Smooth muscle cell (in vitro differentiated cells): ENCODE results near the gene CD84. TPM values are rescaled to one million over a fixed set of nuclear protein-coding genes. Genes with fewer than 3 reads are reported as not detected.

Source experiments
- DNase-seq: peaks from one replicate; lab custom pipeline; 2025; ENCODE audit not compliant: unreplicated experiment; lab: John Stamatoyannopoulos, UW
- H2AFZ ChIP-seq: fragments of 200-600 bp; sonication (generic); 2 replicates; pipeline ENCODE4 v1.6.0; 2016; ENCODE audit warnings: antibody characterized with exemption, low read depth, mild to moderate bottlenecking
- H3F3A ChIP-seq: fragments of 200-600 bp; sonication (generic); 2 replicates; pipeline ENCODE4 v1.6.0; 2017; ENCODE audit warnings: antibody characterized with exemption, low read depth
- H3K27ac ChIP-seq: fragments of 200-600 bp; sonication (generic); 2 replicates; pipeline ENCODE4 v1.5.1; 2016; ENCODE audit warnings: low read depth, mild to moderate bottlenecking
- H3K27me3 ChIP-seq: fragments of 200-600 bp; sonication (generic); 2 replicates; pipeline ENCODE4 v1.6.1; 2016; ENCODE audit warnings: low read depth, mild to moderate bottlenecking
- H3K36me3 ChIP-seq: fragments of 200-600 bp; sonication (generic); 2 replicates; pipeline ENCODE4 v1.5.1; 2016; ENCODE audit warnings: low read depth
- H3K4me1 ChIP-seq: fragments of 200-600 bp; sonication (generic); 2 replicates; pipeline ENCODE4 v1.5.1; 2016; ENCODE audit warnings: low read depth
- H3K4me2 ChIP-seq: fragments of 200-600 bp; sonication (generic); 2 replicates; pipeline ENCODE4 v1.6.0; 2016; ENCODE audit warnings: mild to moderate bottlenecking
- H3K4me3 ChIP-seq: fragments of 200-600 bp; sonication (generic); 2 replicates; pipeline ENCODE4 v1.5.1; 2016; ENCODE audit warnings: mild to moderate bottlenecking
- H3K79me2 ChIP-seq: fragments of 200-600 bp; sonication (generic); 2 replicates; pipeline ENCODE4 v1.6.0; 2016; ENCODE audit warnings: low read depth, mild to moderate bottlenecking
- H3K9ac ChIP-seq: fragments of 200-600 bp; sonication (generic); 2 replicates; pipeline ENCODE4 v1.6.0; 2016; ENCODE audit warnings: low read depth
- H3K9me3 ChIP-seq: fragments of 200-600 bp; sonication (generic); replicated peaks from 2 replicates; pipeline ENCODE4 v1.5.1; 2016; ENCODE audit warnings: low read depth
- H4K20me1 ChIP-seq: fragments of 200-600 bp; sonication (generic); 2 replicates; pipeline ENCODE4 v1.6.0; 2016; ENCODE audit warnings: low read depth
- WGBS: methylation state at CpG from one replicate; pipeline ENCODE4 v1.1.7; 2016; ENCODE audit warnings: low lambda C conversion rate; 5-methylcytosine and 5-hydroxymethylcytosine counted together
- polyA plus RNA-seq: library from polyadenylated mRNA; unstranded; fragments of >200 nt; fragmentation: Nextera tagmentation; extraction: Ambion mirVana; gene quantifications from 2 replicates; pipeline ENCODE4 v1.2.1, GENCODE V29; 2016
- total RNA-seq: library from RNA; depleted of rRNA; stranded (reverse); fragments of >200 nt; gene quantifications from 2 replicates; pipeline ENCODE4 v1.2.3, GENCODE V29; 2014
- TF ChIP-seq, protein P1 (sequence below): fragments of 200-600 bp; sonication (generic); IDR thresholded peaks from 2 replicates; pipeline ENCODE4 v1.5.1; 2017; ENCODE audit warnings: borderline replicate concordance, mild to moderate bottlenecking, antibody characterized with exemption; ENCODE audit not compliant: insufficient read depth, poor library complexity, severe bottlenecking

The CD84 gene
- total and polyA plus RNA-seq, 2 experiments from 2014 or later: not detected

DNA sequence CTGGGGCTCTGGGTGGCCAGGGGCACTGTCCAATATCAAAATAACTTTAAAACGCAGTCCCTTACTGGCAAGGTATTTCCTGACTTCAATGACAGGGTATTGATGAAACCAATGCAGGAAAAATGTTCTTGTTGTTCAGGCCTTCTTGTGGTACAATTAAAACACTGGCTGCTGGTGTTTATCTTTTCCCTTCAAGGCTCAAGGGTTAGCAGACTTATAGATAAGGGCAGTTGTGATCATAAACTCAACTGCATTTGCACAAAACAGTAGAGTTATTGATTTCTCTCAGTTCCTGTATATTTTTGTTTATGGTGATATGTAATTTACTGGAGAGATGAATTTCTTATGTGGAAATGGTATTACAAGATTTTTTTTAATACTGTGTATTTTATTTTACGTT, 2.7 kb upstream of the CD84 start:
- Histone ChIP-seq H3K4me1 (no peaks in the 10 kb centered on the region), H3K4me3 (no peak overlapping the region), H4K20me1 (no peaks in the 10 kb centered on the region), H2AFZ (no peak overlapping the region), H3K27me3 (no peaks in the 10 kb centered on the region), H3F3A (no peaks in the 10 kb centered on the region), H3K27ac (no peak overlapping the region), H3K9ac (no peak overlapping the region), H3K79me2 (no peaks in the 10 kb centered on the region), H3K4me2 (no peak overlapping the region), H3K36me3 (no peaks in the 10 kb centered on the region), H3K9me3 (no peaks in the 10 kb centered on the region)
- 61% methylated on average over 2 of the region's 2 CpGs for WGBS
- TF ChIP-seq, protein P1, sequence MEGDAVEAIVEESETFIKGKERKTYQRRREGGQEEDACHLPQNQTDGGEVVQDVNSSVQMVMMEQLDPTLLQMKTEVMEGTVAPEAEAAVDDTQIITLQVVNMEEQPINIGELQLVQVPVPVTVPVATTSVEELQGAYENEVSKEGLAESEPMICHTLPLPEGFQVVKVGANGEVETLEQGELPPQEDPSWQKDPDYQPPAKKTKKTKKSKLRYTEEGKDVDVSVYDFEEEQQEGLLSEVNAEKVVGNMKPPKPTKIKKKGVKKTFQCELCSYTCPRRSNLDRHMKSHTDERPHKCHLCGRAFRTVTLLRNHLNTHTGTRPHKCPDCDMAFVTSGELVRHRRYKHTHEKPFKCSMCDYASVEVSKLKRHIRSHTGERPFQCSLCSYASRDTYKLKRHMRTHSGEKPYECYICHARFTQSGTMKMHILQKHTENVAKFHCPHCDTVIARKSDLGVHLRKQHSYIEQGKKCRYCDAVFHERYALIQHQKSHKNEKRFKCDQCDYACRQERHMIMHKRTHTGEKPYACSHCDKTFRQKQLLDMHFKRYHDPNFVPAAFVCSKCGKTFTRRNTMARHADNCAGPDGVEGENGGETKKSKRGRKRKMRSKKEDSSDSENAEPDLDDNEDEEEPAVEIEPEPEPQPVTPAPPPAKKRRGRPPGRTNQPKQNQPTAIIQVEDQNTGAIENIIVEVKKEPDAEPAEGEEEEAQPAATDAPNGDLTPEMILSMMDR: no peak
- DNase-seq: no peak

DNA sequence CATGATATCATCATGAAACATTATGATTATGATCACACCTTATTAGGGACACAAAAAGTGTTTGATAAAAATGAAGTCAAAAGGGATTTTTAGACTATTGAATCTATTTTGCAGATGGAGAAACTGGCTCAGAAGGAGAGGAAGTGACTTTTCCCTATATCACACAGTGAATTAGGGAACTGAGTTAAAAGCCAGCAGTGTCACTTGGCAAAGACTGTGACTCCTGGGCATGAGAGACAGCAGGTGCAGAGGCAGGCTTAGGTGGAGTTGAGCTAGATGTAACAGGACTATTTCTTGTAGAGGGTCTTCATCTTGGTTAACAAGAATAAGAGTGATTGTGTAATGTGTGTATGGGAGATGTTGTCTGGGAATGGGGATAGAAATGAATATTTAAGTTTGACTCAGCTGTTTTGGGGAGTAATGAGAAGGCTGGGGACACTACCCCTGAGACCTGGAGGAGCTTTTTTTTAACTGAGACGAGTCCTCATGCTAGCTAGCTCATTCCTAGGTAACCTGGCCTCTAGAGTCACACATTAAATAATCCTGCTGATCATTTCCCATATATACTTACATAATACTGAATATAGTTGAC, 1.0 kb upstream of the CD84 start:
- Histone ChIP-seq H3K79me2 (no peaks in the 10 kb centered on the region), H2AFZ (no peak overlapping the region), H3K4me3 (no peak overlapping the region), H3F3A (no peaks in the 10 kb centered on the region), H3K9me3 (no peaks in the 10 kb centered on the region), H3K27me3 (no peaks in the 10 kb centered on the region), H3K36me3 (no peaks in the 10 kb centered on the region), H3K27ac (no peak overlapping the region), H3K4me2 (no peak overlapping the region), H3K4me1 (no peaks in the 10 kb centered on the region), H3K9ac (no peak overlapping the region), H4K20me1 (no peaks in the 10 kb centered on the region)
- no peak for DNase-seq
- TF ChIP-seq, protein P1: no peak
- 76% methylated on average over 1 of the region's 1 CpG for WGBS

DNA sequence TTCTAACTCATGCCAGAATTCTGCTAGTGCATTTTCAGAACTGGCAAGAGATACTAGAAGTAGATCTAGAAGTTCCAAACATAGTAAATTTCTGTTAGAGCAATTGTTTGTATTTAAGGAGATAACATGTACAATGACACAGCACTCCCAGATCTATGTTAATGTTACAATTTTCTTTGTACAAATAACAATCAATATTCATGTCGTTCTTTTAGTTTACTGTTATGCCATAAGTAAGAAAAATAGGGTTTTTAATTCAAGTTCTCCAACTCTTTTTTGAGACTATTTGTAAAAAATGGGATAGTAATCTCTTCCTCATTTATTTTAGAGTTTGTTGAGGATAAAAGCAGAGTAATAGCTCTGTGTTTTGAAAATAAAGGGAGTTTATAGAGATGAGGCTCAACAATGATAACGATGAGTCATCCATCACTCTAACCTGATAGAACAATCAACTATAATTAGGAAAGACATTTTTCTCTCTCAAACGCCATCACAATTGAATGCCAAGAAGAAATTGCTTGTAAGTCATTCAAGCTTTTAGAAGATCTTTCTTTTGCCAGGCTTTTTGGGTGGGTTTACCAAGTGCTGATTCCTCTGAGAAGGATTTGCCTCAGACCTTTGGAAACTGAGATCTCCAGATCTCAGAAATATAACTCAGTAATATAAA, 638 bp downstream of the CD84 start:
- Histone ChIP-seq H3K27me3 (no peaks in the 10 kb centered on the region), H3K36me3 (no peaks in the 10 kb centered on the region), H3K4me3 (no peak overlapping the region), H3K27ac (no peak overlapping the region), H2AFZ (no peak overlapping the region), H3K4me2 (no peak overlapping the region), H3K9me3 (no peaks in the 10 kb centered on the region), H3K4me1 (no peaks in the 10 kb centered on the region), H3F3A (no peaks in the 10 kb centered on the region), H3K79me2 (no peaks in the 10 kb centered on the region), H3K9ac (no peak overlapping the region), H4K20me1 (no peaks in the 10 kb centered on the region)
- DNase-seq: no peak
- 57% methylated on average over 3 of the region's 3 CpGs for WGBS
- TF ChIP-seq, protein P1: no peak

DNA sequence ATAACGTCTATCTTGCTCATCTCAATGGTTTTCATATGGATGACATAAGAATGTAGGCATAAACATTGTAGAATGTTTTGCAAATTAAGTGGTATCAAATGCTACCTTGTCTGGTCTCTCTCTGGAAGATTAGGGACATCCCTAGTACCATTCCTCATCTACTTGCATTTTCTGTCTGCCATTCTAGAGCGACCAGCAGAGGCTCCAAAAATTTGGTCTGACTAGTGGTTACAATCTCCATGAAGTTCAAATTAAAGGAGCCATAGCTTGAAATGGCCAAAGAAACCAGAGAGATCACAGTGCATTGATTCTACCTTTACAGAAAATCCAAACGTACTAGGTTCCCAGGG, 1.1 kb downstream of the CD84 start:
- Histone ChIP-seq H3K27me3 (no peaks in the 10 kb centered on the region), H3K4me1 (no peaks in the 10 kb centered on the region), H3K79me2 (no peaks in the 10 kb centered on the region), H3K27ac (no peak overlapping the region), H2AFZ (no peak overlapping the region), H3K9ac (no peak overlapping the region), H3K4me3 (no peak overlapping the region), H3F3A (no peaks in the 10 kb centered on the region), H3K9me3 (no peaks in the 10 kb centered on the region), H3K4me2 (no peak overlapping the region), H4K20me1 (no peaks in the 10 kb centered on the region), H3K36me3 (no peaks in the 10 kb centered on the region)
- 87% methylated on average over 3 of the region's 3 CpGs for WGBS
- TF ChIP-seq, protein P1: no peak
- DNase-seq: no peak
